Natural killer cell (primary cell): ENCODE results near the gene PLXNA4. TPM values are rescaled to one million over a fixed set of nuclear protein-coding genes. Genes with fewer than 3 reads are reported as not detected.

Source experiments
- ATAC-seq, 3 donors: fragments of 150-1000 bp in 2 of 3; fragments of 200-7000 bp in 1 of 3; cut with Tn5 transposase; 1 replicate in 1 of 3; 2 replicates in 2 of 3; pipeline ENCODE4 v1.10.0; 2021; ENCODE audit warnings: mild to moderate bottlenecking in 2 of 3, moderate library complexity in 2 of 3
- DNase-seq, 2 donors: peaks; one replicate each; pipeline versions ENCODE4 v3.0.0 to v3.0.0-alpha.2; 2013 to 2021; ENCODE audit warnings: mixed read lengths in 1 of 2
- H3K27ac ChIP-seq: one replicate; pipeline ENCODE4 v1.5.1; 2013; ENCODE audit warnings: mild to moderate bottlenecking, low read length
- H3K27me3 ChIP-seq: one replicate; pipeline ENCODE4 v1.6.1; 2013; ENCODE audit warnings: low read length; ENCODE audit not compliant: control insufficient read depth, insufficient read depth
- H3K36me3 ChIP-seq: one replicate; pipeline ENCODE4 v1.6.1; 2013; ENCODE audit warnings: low read length; ENCODE audit not compliant: control insufficient read depth, insufficient read depth
- H3K4me1 ChIP-seq: one replicate; pipeline ENCODE4 v1.6.1; 2013; ENCODE audit warnings: low read length; ENCODE audit not compliant: control insufficient read depth, insufficient read depth
- H3K4me3 ChIP-seq: one replicate; pipeline ENCODE4 v1.5.1; 2013; ENCODE audit warnings: low read length
- H3K9me3 ChIP-seq: one replicate; pipeline ENCODE4 v1.6.1; 2013; ENCODE audit warnings: low read length; ENCODE audit not compliant: control insufficient read depth, insufficient read depth
- H3K27ac Mint-ChIP-seq, 2 donors: one replicate each; pipeline ENCODE4 v1.8.0; 2022; ENCODE audit warnings: mild to moderate bottlenecking in 2 of 2, mixed read lengths in 2 of 2, moderate library complexity in 1 of 2
- H3K27me3 Mint-ChIP-seq, 2 donors: one replicate each; pipeline ENCODE4 v1.8.0; 2022; ENCODE audit warnings: low read depth in 2 of 2, mixed read lengths in 2 of 2
- H3K36me3 Mint-ChIP-seq: one replicate; pipeline ENCODE4 v1.8.0; 2022; ENCODE audit warnings: mixed read lengths
- H3K4me1 Mint-ChIP-seq, 2 donors: one replicate each; pipeline ENCODE4 v1.8.0; 2022; ENCODE audit warnings: mixed read lengths in 2 of 2
- H3K4me3 Mint-ChIP-seq: one replicate; pipeline ENCODE4 v1.8.0; 2022; ENCODE audit warnings: mild to moderate bottlenecking, moderate library complexity, mixed read lengths
- H3K9me3 Mint-ChIP-seq, 2 donors: one replicate each; pipeline ENCODE4 v1.8.0; 2022; ENCODE audit warnings: mixed read lengths in 2 of 2
- CTCF ChIP-seq: fragments of 200-600 bp; IDR thresholded peaks from one replicate; pipeline ENCODE4 v1.8.0; 2022; ENCODE audit warnings: antibody characterized with exemption
- WGBS: methylation state at CpG from one replicate; pipeline ENCODE4 v1.1.7; 2013; ENCODE audit warnings: missing lambda C conversion rate; ENCODE audit not compliant: insufficient coverage; 5-methylcytosine and 5-hydroxymethylcytosine counted together
- intact Hi-C: fragments of 100-400 bp; cut with micrococcal nuclease; formaldehyde crosslinking; loops from one replicate; pipeline ENCODE4 v1.14.2; 2022
- total RNA-seq, 4 donors: library from RNA; stranded (reverse); fragments of 120-200 nt in 1 of 4; gene quantifications; one replicate each; pipeline versions ENCODE4 v1.2.3 to v1.2.4, GENCODE V29; 2013 to 2022

Gene PLXNA4
- total RNA-seq, 3 donors from 2014 or later (not counting 1 experiment from before 2014, with no cell fraction given) = 5.1 to 15.3 (median 10.9) TPM

- 92% methylated on average over 1 of the region's 1 CpG for WGBS
- no peak for DNase-seq
- Histone ChIP-seq H3K4me1 (peaks cover 78% of the 10 kb centered on the region), H3K27ac (peak overlapping the region; percentile 94), H3K27me3 (no peaks in the 10 kb centered on the region), H3K9me3 (no peaks in the 10 kb centered on the region), H3K4me3 (no peak overlapping the region), H3K36me3 (no peaks in the 10 kb centered on the region)
- intact Hi-C loops = no loop called here
- H3K36me3 Mint-ChIP-seq = no peaks in the 10 kb centered on the region
- peaks cover 67 to 88% of the 10 kb centered on the region in 2 donors for H3K4me1 Mint-ChIP-seq
- no peaks in the 10 kb centered on the region for H3K9me3 Mint-ChIP-seq
- ATAC-seq = no peak
- TF ChIP-seq CTCF = no peak
- no peak overlapping the region for H3K4me3 Mint-ChIP-seq
- peak overlapping the region; percentile 7 to 88 for H3K27ac Mint-ChIP-seq
- H3K27me3 Mint-ChIP-seq = peaks cover 0 to 3% of the 10 kb centered on the region in 2 donors
Observed at GRCh38 chr7:132429181-132429580, 147.1 kb downstream of the PLXNA4 start.

DNA sequence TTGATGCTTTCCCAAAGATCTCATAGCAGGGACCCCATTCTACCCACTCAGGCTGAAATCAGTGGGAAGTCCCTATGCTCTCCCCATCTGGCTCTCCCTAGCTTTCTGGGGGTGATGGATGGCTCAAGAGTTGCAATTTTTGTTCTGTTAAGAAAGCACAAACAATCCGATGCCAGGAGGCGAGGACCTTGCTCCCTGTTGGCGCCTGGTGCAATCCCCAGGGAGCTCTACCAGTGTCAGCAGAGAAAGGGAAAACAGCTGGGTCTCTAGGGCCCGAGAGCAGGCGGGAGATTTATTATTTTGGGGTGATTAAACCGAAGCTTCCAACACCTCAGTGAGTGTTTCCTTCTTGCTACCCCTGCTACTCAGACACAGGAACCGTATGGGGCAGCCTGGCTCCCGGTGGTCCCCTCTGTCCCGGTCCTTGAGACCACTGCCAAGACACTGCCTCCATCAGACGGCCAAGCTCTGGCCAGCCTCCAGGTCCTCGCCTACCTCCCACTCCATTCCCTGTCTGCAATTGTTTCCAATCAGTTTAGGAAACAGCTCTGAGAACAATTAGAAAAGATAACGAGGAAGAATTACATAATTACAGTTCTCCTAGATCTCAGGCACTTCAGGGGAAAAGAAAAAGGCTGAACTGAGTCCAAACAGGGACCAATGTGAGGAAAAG is 147.9 kb downstream of the PLXNA4 start:
- H3K4me1 Mint-ChIP-seq = peaks cover 59 to 80% of the 10 kb centered on the region in 2 donors
- H3K9me3 Mint-ChIP-seq = no peaks in the 10 kb centered on the region
- H3K36me3 ChIP-seq = no peaks in the 10 kb centered on the region
- H3K4me1 ChIP-seq = peaks cover 70% of the 10 kb centered on the region
- no peaks in the 10 kb centered on the region for H3K36me3 Mint-ChIP-seq
- peak overlapping the region; percentile 7 to 88 for H3K27ac Mint-ChIP-seq
- intact Hi-C loops = no loop called here
- peak overlapping the region; percentile 94 for H3K27ac ChIP-seq
- no peaks in the 10 kb centered on the region for H3K27me3 ChIP-seq
- H3K4me3 ChIP-seq = no peak overlapping the region
- DNase-seq = no peak
- H3K27me3 Mint-ChIP-seq = peaks cover 0 to 3% of the 10 kb centered on the region in 2 donors
- 78% methylated on average over 9 of the region's 12 CpGs for WGBS
- peak overlapping the region; percentile 1 for H3K4me3 Mint-ChIP-seq
- H3K9me3 ChIP-seq = no peaks in the 10 kb centered on the region
- TF ChIP-seq CTCF = no peak
- ATAC-seq = no peak

GRCh38 chr7:132425942-132426341 is 150.3 kb downstream of the PLXNA4 start:
- Mint-ChIP-seq H3K4me3 (no peak overlapping the region), H3K4me1 (peaks cover 41 to 57% of the 10 kb centered on the region in 2 donors), H3K27ac (peak overlapping the region; percentile 5 to 43), H3K36me3 (peaks cover 7% of the 10 kb centered on the region), H3K27me3 (peaks cover 0 to 8% of the 10 kb centered on the region in 2 donors), H3K9me3 (peaks cover 3 to 5% of the 10 kb centered on the region in 2 donors)
- H3K9me3 ChIP-seq = no peaks in the 10 kb centered on the region
- peaks cover 46% of the 10 kb centered on the region for H3K4me1 ChIP-seq
- DNase-seq = no peak
- ATAC-seq = no peak
- no peaks in the 10 kb centered on the region for H3K36me3 ChIP-seq
- no peak overlapping the region for H3K27ac ChIP-seq
- no peak for TF ChIP-seq CTCF
- no peaks in the 10 kb centered on the region for H3K27me3 ChIP-seq
- intact Hi-C loops = no loop called here
- WGBS = 98% methylated on average over 4 of the region's 4 CpGs
- H3K4me3 ChIP-seq = no peak overlapping the region
